GM18870 (cell line): ENCODE results near the gene DEDD2.

Source experiments
- ATAC-seq: cut with Tn5 transposase; IDR thresholded peaks from one replicate; pipeline ENCODE4 v1.9.1; 2021; ENCODE audit warnings: moderate library complexity; ENCODE audit not compliant: unreplicated experiment

Gene DEDD2

GRCh38 chr19:42150911-42151361 lies 66.5 kb downstream of the DEDD2 start:
- ATAC-seq: no peak

DNA sequence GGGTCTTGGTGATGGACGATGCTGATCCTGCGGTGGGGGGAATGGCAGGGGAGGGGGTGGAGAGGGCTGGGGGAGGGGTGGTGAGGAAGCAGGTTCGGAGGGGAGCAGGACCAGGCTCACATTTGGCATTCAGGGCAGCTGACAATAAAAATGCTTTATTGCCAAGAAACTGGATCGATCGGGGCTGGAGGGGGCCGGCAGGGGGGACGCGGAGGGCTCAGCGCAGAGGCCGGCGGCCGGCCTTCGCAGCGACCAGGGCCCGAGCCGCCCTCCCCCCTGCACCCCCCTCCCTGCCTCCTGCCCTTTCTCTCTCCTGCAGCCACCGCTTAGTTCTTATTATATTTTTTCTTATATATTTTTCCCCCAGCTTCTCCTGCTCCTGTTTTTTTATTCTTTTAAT lies 67.1 kb downstream of the DEDD2 start:
- no peak for ATAC-seq

DNA sequence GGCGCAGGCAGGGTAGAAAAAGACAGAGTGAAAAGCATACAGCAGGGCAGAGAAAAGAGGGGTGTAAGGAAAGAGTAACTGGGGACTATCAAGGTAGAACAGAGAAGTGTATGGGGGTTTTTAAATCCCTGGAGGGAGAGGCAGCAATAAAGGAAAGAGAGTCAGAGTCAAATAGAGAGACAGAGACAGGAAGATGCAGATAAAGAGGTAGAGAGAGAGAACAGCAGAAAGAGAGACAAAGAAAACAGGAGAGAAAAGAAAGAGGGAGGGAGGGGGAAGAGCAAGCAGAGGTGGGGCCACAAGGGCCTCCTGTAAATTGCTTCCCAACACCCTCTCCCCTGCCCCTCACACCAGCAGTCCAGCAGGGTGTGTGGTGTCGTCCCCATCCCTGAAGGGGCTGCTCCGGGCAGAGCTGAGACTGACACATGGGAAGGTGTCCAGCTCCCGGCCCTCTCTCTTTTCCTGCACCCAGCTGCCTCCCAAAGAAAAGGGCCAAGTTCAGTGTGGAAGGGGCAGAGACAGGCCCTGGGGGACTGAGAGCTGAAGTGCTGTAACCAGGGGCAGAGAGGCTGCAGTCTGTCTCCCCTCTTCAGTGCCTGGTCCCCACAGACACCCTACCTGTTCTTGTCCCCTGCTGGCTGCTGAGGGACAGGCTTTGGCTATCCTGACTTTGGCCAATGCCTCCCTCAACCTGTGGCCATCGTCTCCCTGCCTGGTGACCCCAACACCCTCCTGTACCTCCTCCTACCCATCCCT lies 67.9 kb downstream of the DEDD2 start:
- no peak for ATAC-seq
